PC-9 (cell line): ENCODE results near the gene CDH22. TPM values are rescaled to one million over a fixed set of nuclear protein-coding genes. Genes with fewer than 3 reads are reported as not detected.

Experiments used
- BruUV-seq: library from RNA; stranded (reverse); fragments of 400-500 nt; replicated peaks from 2 replicates; lab custom pipeline; 2021; lab: Mats Ljungman, UMichigan
- CTCF ChIA-PET: fragments of 300-600 bp; sonication (Branson Sonifier 250); formaldehyde crosslinking; loops from one replicate; lab custom pipeline; 2022; ENCODE audit warnings: antibody characterized with exemption; lab: Charles Lee
- POLR2A ChIA-PET: fragments of 300-600 bp; sonication (Branson Sonifier 250); formaldehyde crosslinking; loops from one replicate; lab custom pipeline; 2022; ENCODE audit warnings: antibody characterized with exemption; ENCODE audit not compliant: unreplicated experiment; lab: Charles Lee
- DNase-seq, 2 experiments: peaks; one replicate each; pipeline versions ENCODE4 v3.0.0 to v3.0.0-alpha.2; 2015 to 2022; ENCODE audit warnings: mixed read lengths in 1 of 2
- H2AFZ ChIP-seq: fragments of 200-600 bp; sonication (generic); 2 replicates; pipeline ENCODE4 v1.8.1; 2017; ENCODE audit warnings: antibody characterized with exemption
- H3F3A ChIP-seq: fragments of 200-600 bp; sonication (generic); 2 replicates; pipeline ENCODE4 v1.8.1; 2017; ENCODE audit warnings: antibody characterized with exemption, mild to moderate bottlenecking, low read depth; ENCODE audit not compliant: insufficient read depth
- H3K27ac ChIP-seq: fragments of 200-600 bp; sonication (generic); 2 replicates; pipeline ENCODE4 v1.6.1; 2016; ENCODE audit warnings: mixed run types
- H3K27me3 ChIP-seq: fragments of 200-600 bp; sonication (generic); 2 replicates; pipeline ENCODE4 v1.6.1; 2016; ENCODE audit warnings: low read depth, mixed run types; ENCODE audit not compliant: insufficient read depth
- H3K36me3 ChIP-seq: fragments of 200-600 bp; sonication (generic); 2 replicates; pipeline ENCODE4 v1.6.1; 2016; ENCODE audit warnings: low read depth, mixed run types
- H3K4me1 ChIP-seq: fragments of 200-600 bp; sonication (generic); replicated peaks from 2 replicates; pipeline ENCODE4 v1.6.1; 2016; ENCODE audit warnings: mixed run types; ENCODE audit not compliant: insufficient read depth
- H3K4me2 ChIP-seq: fragments of 200-600 bp; sonication (generic); 2 replicates; pipeline ENCODE4 v1.6.1; 2017; ENCODE audit warnings: mixed run types
- H3K4me3 ChIP-seq: fragments of 200-600 bp; sonication (generic); 2 replicates; pipeline ENCODE4 v1.6.1; 2016; ENCODE audit warnings: mixed run types
- H3K79me2 ChIP-seq: fragments of 200-600 bp; sonication (generic); 2 replicates; pipeline ENCODE4 v1.6.1; 2017; ENCODE audit warnings: low read depth, mixed run types
- H3K9me2 ChIP-seq: fragments of 200-600 bp; sonication (generic); 2 replicates; pipeline ENCODE4 v1.8.1; 2017; ENCODE audit warnings: mild to moderate bottlenecking; ENCODE audit not compliant: insufficient read depth
- H3K9me3 ChIP-seq: fragments of 200-600 bp; sonication (generic); 2 replicates; pipeline ENCODE4 v1.8.1; 2016; ENCODE audit warnings: low read depth; ENCODE audit not compliant: insufficient read depth
- H4K20me1 ChIP-seq: fragments of 200-600 bp; sonication (generic); 2 replicates; pipeline ENCODE4 v1.8.1; 2017; ENCODE audit not compliant: insufficient read depth
- EZH2 ChIP-seq: fragments of 200-600 bp; sonication (generic); IDR thresholded peaks from 2 replicates; pipeline ENCODE4 v1.8.0; 2017; ENCODE audit warnings: antibody characterized with exemption, low read depth
- intact Hi-C: fragments of 100-400 bp; cut with micrococcal nuclease; formaldehyde crosslinking; loops from one replicate; pipeline ENCODE4 v1.10.0; 2022; ENCODE audit not compliant: unreplicated experiment
- total RNA-seq: library from RNA; stranded (reverse); gene quantifications from 2 replicates; pipeline ENCODE4 v1.2.3, GENCODE V29; 2021
- TF ChIP-seq, protein P1 (sequence below): fragments of 200-600 bp; sonication (generic); conservative IDR thresholded peaks from 2 replicates; pipeline ENCODE4 v1.6.1; 2017; ENCODE audit warnings: mixed run types, antibody characterized with exemption, mild to moderate bottlenecking, moderate library complexity

The CDH22 gene
- total RNA-seq, 1 experiment from 2014 or later, result not detected

DNA sequence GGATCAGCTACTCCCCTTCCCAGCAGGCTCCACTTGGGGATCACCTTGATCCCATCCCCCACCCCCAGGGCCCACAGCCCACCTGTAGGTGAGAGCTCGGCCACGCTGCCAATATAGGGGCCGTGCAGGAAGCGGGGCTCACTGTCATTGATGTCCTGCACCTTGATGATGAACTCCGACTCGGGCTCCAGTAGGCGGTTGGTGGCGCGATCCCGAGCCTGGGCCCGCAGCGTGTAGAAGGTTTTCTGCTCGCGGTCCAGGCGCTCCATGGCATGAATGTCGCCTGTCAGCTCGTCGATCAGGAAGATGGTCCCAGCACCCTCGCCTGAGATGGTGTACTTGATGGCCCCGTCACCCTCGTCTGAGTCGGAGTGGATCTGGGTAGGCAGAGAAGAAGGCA, 67.4 kb downstream of the CDH22 start:
- CTCF ChIA-PET, result no interaction called here

DNA sequence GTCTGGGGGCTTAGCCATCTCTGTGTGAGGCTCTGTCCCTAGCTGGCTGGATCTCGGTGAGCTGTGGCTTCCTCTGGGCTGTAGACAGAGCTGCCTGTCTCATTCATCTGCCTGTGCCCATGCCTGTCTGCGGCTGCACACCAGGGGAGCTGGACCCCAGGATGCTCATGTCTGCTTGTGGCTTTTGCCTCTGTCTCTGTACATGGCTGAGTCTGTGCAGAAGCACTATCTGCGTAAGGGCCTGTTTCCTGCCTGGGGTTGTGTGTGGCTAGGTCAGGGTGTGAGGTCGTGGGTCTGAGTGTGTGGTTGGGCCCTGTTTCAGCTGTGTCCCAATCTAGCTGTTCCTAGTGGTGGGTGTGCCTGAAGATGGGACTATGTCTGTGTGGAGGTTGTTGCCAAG, 68.2 kb downstream of the CDH22 start:
- ChIA-PET CTCF (no interaction called here), POLR2A (no interaction called here)
- no peaks in the 10 kb centered on the region for H3K9me2 ChIP-seq
- no peak for TF ChIP-seq EZH2
- TF ChIP-seq, protein P1, sequence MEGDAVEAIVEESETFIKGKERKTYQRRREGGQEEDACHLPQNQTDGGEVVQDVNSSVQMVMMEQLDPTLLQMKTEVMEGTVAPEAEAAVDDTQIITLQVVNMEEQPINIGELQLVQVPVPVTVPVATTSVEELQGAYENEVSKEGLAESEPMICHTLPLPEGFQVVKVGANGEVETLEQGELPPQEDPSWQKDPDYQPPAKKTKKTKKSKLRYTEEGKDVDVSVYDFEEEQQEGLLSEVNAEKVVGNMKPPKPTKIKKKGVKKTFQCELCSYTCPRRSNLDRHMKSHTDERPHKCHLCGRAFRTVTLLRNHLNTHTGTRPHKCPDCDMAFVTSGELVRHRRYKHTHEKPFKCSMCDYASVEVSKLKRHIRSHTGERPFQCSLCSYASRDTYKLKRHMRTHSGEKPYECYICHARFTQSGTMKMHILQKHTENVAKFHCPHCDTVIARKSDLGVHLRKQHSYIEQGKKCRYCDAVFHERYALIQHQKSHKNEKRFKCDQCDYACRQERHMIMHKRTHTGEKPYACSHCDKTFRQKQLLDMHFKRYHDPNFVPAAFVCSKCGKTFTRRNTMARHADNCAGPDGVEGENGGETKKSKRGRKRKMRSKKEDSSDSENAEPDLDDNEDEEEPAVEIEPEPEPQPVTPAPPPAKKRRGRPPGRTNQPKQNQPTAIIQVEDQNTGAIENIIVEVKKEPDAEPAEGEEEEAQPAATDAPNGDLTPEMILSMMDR, result no peak
- H3F3A ChIP-seq, result no peaks in the 10 kb centered on the region
- H3K27me3 ChIP-seq, result peaks cover 94% of the 10 kb centered on the region
- no peak for DNase-seq
- no peak overlapping the region for H3K4me2 ChIP-seq
- no peak overlapping the region for H3K4me3 ChIP-seq
- H4K20me1 ChIP-seq, result no peaks in the 10 kb centered on the region; the same call in 1 of the 2 replicates
- intact Hi-C loops, result no loop called here
- H3K79me2 ChIP-seq, result no peaks in the 10 kb centered on the region
- no peak overlapping the region for H3K27ac ChIP-seq
- H3K4me1 ChIP-seq, result no peaks in the 10 kb centered on the region
- no peaks in the 10 kb centered on the region for H3K9me3 ChIP-seq
- no peaks in the 10 kb centered on the region for H3K36me3 ChIP-seq
- H2AFZ ChIP-seq, result no peak overlapping the region
- BruUV-seq, result no TSS peak

More for the DNA sequence above, 67.4 kb downstream of the CDH22 start:
- Histone ChIP-seq H3K79me2 (no peaks in the 10 kb centered on the region), H3K27ac (no peak overlapping the region), H3K4me1 (no peaks in the 10 kb centered on the region), H3K4me2 (no peak overlapping the region), H3K9me3 (no peaks in the 10 kb centered on the region), H3K9me2 (no peaks in the 10 kb centered on the region), H3K4me3 (no peak overlapping the region), H3F3A (no peaks in the 10 kb centered on the region), H3K27me3 (peaks cover 95% of the 10 kb centered on the region), H3K36me3 (no peaks in the 10 kb centered on the region), H4K20me1 (no peaks in the 10 kb centered on the region; the same call in 1 of the 2 replicates), H2AFZ (no peak overlapping the region)
- POLR2A ChIA-PET, result no interaction called here
- TF ChIP-seq, protein P1, result no peak
- no peak for TF ChIP-seq EZH2
- no peak for DNase-seq
- intact Hi-C loops, result no loop called here
- no TSS peak for BruUV-seq

DNA sequence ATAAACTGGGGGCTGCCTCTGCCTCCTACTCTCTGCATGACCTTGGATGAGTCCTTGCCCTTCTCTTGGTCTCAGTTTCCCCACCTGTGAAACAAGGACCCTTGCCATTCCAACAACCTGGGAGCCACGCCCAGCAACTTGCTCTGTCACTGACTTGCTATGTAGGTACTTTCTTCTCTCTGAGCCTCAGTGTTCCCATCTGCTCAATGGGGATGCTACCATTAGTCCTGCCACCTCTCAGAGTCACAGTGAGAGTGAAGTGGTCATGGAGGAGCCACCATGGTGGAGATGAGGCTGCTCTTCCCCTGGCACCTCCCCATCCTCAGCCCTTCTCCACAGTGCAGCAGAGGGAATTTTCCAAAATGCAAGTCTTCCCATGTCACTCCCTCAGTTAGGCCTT, 70.6 kb downstream of the CDH22 start:
- Histone ChIP-seq H3K4me3 (no peak overlapping the region), H3K4me2 (no peak overlapping the region), H3K9me3 (no peaks in the 10 kb centered on the region), H3K9me2 (no peaks in the 10 kb centered on the region), H3K79me2 (no peaks in the 10 kb centered on the region), H3K36me3 (no peaks in the 10 kb centered on the region), H3K27ac (no peak overlapping the region), H3K27me3 (peaks cover 93% of the 10 kb centered on the region), H2AFZ (no peak overlapping the region), H4K20me1 (peaks cover 6% of the 10 kb centered on the region), H3K4me1 (no peaks in the 10 kb centered on the region), H3F3A (no peaks in the 10 kb centered on the region)
- no TSS peak for BruUV-seq
- TF ChIP-seq EZH2, result no peak
- TF ChIP-seq, protein P1, result no peak
- CTCF ChIA-PET, result no interaction called here
- POLR2A ChIA-PET, result no interaction called here
- DNase-seq, result no peak
- intact Hi-C loops, result no loop called here
